ENCODE data around the gene LTB. TPM values are rescaled to one million over a fixed set of nuclear protein-coding genes. Genes with fewer than 3 reads are reported as not detected.
A peak's percentile ranks its signal among the peaks of the same experiment; 100 is the strongest.

The LTB gene
- total RNA-seq, 1 experiment from 2014 or later: not detected

DNA sequence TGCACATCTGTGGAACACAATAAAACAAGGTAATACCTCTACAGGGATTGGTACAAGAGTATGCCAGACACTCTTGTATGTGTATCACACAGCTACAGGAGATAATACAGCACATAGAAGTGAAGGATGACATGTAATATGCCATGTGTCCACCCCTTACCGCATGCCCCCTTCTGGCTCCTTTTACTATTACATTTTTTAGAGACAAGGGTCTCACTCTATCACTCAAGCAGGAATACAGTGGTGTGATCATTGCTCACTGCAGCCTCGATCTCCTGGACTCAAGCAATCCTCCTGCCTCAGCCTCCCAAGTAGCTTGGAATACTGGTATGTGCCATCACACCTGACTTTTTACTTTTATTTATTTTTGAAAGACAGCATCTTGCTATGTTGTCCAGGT is 14.8 kb upstream of the LTB start:
- H4K20me1 ChIP-seq (ENCODE audit: control insufficient read depth, insufficient read depth, insufficient read length): no peaks in the 10 kb centered on the region
- H2BK5ac ChIP-seq (ENCODE audit: insufficient read length, low read length): no peak overlapping the region
- no peak overlapping the region for H2BK15ac ChIP-seq (ENCODE audit: low read depth, low read length)
- no peak overlapping the region for H2BK12ac ChIP-seq (ENCODE audit: insufficient read length, low read depth, low read length)
- H2BK120ac ChIP-seq (ENCODE audit: low read depth, low read length, poor library complexity, severe bottlenecking): no peak overlapping the region
- H3K79me2 ChIP-seq (ENCODE audit: insufficient read depth, low read length): no peaks in the 10 kb centered on the region
- no peak overlapping the region for H3K9ac ChIP-seq (ENCODE audit: extremely low read depth, insufficient read length, low read length)
- H3K56ac ChIP-seq (ENCODE audit: insufficient read length, low read depth, low read length): no peak overlapping the region
- H3K23me2 ChIP-seq (ENCODE audit: insufficient read length, low read depth, low read length, poor library complexity, severe bottlenecking): no peaks in the 10 kb centered on the region
- no peaks in the 10 kb centered on the region; the same call in 1 of the 2 replicates for H3K4me1 ChIP-seq (ENCODE audit: insufficient read depth, low read length)
- H3K9me3 ChIP-seq (ENCODE audit: control insufficient read depth, low read depth, low read length): no peaks in the 10 kb centered on the region
- peaks cover 11 to 18% of the 10 kb centered on the region in 2 experiments for H3K4me1 Mint-ChIP-seq
- no peak overlapping the region for H2AK5ac ChIP-seq (ENCODE audit: insufficient read length, low read length)
- H3K4me3 Mint-ChIP-seq: no peak overlapping the region
- no peak overlapping the region for H2BK20ac ChIP-seq (ENCODE audit: low read depth, low read length, poor library complexity, severe bottlenecking)
- no peak overlapping the region for H3K27ac ChIP-seq (ENCODE audit: insufficient read length, low read depth, low read length)
- no peaks in the 10 kb centered on the region for H3K36me3 Mint-ChIP-seq (ENCODE audit: insufficient read depth in 1 of 3, low read depth in 3 of 3)
- no peaks in the 10 kb centered on the region for H3K27me3 ChIP-seq (ENCODE audit: insufficient read depth, low read length)
- no peak for DNase-seq
- no CpG with 5 or more reads among the region's 2 CpGs for WGBS (ENCODE audit: extremely low coverage, insufficient read length, low lambda C conversion rate)
- H3K18ac ChIP-seq (ENCODE audit: insufficient read length, low read depth, low read length): no peak overlapping the region
- TF ChIP-seq, protein P1, sequence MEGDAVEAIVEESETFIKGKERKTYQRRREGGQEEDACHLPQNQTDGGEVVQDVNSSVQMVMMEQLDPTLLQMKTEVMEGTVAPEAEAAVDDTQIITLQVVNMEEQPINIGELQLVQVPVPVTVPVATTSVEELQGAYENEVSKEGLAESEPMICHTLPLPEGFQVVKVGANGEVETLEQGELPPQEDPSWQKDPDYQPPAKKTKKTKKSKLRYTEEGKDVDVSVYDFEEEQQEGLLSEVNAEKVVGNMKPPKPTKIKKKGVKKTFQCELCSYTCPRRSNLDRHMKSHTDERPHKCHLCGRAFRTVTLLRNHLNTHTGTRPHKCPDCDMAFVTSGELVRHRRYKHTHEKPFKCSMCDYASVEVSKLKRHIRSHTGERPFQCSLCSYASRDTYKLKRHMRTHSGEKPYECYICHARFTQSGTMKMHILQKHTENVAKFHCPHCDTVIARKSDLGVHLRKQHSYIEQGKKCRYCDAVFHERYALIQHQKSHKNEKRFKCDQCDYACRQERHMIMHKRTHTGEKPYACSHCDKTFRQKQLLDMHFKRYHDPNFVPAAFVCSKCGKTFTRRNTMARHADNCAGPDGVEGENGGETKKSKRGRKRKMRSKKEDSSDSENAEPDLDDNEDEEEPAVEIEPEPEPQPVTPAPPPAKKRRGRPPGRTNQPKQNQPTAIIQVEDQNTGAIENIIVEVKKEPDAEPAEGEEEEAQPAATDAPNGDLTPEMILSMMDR (conservative IDR thresholded peaks at IDR 0.05): peak; percentile 64
- no peak overlapping the region for H3K4ac ChIP-seq (ENCODE audit: low read depth, low read length)
- H4K5ac ChIP-seq (ENCODE audit: insufficient read length, low read depth, low read length): no peak overlapping the region
- H3K79me1 ChIP-seq (ENCODE audit: insufficient read depth, low read depth, low read length, poor library complexity, severe bottlenecking): no peaks in the 10 kb centered on the region
- no peaks in the 10 kb centered on the region; a peak in 1 of 5 replicates for H3K9me3 Mint-ChIP-seq
- H3K4me2 ChIP-seq (ENCODE audit: insufficient read depth, insufficient read length, low read length): no peak overlapping the region
- H2AFZ ChIP-seq (ENCODE audit: low read length): no peak overlapping the region
- H4K91ac ChIP-seq (ENCODE audit: insufficient read length, low read depth, low read length): no peak overlapping the region
- H3K14ac ChIP-seq (ENCODE audit: insufficient read depth, low read length): no peak overlapping the region
- H4K8ac ChIP-seq (replicated peaks; ENCODE audit: insufficient read length, low read depth, low read length): no peak overlapping the region
- H3T11ph ChIP-seq (ENCODE audit: low read length): no peak overlapping the region
- H3K23ac ChIP-seq (ENCODE audit: insufficient read length, low read depth, low read length): no peak overlapping the region
- no peak overlapping the region for H3K27ac Mint-ChIP-seq
- H3K27me3 Mint-ChIP-seq (ENCODE audit: low read depth): no peaks in the 10 kb centered on the region; the same call in 1 of the 2 replicates
